DMS53 (cell line): ENCODE measurements around the gene LRRC4C.

Source experiments
- DNase-seq: peaks from one replicate; lab custom pipeline; 2025; lab: John Stamatoyannopoulos, UW

Gene LRRC4C

DNA sequence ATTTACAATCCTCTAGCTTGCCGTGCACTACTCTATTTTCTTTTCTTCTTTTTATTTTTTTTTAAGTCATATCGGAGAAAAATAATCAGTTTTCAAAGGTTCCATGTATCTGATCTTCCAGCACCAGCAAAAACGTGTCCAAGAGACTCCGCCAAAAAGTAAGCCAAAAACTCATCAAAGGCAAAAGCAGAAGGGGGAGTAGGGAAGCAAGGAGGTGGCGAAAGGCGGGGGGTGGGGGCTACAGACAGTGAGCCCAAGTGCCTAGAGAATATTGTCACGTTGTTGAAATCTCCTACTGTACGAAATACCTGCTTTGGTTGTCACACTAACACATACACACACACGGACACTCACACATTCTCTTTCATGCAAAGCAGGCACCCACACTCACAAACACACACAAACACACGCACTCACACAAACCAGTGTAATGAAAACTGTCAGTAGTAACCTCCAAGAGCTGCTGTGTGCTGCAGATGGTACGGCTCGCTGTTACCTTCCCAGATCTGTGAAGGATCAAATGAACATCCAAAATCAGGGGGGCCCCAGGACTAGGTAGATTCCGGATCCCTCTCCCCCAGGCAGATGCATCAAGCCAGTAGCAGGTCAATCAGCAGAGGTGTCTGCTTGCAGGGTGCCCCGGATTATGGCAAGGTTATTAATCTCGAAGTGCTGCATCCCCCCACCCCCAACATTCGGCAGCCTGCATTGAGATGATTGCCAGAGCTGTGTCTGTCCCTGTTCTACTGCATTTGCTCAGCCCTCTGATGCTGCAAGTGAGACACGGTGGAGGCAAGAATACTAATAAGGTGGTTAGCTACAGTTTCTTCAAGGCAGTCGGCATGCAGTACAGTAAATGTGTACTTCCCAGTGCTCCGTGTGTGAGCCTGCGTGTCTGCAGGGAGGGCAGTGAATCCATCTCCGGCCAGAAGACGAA is at the start of gene LRRC4C:
LRRC4C (minus strand) TSS at position 188 of the 937 bp plus-strand sequence.
- no peak for DNase-seq

DNA sequence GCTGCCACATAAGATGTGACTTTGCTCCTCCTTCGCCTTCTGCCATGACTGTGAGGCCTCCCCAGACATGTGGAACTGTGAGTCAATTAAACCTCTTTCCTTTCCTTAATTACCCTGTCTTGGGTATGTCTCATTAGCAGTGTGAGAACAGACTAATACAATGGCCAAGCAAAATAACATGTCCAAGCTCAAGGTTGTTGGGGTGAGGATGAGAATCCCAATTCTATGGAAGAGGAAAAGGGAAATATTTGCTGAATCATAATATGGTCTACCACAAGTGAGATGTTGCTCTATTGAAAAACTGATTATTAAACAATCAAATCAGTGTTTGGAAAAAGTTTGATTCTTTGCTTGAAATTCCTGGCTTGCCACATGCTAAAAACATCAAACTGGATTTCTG is 48.7 kb upstream of the LRRC4C start:
- DNase-seq: no peak

DNA sequence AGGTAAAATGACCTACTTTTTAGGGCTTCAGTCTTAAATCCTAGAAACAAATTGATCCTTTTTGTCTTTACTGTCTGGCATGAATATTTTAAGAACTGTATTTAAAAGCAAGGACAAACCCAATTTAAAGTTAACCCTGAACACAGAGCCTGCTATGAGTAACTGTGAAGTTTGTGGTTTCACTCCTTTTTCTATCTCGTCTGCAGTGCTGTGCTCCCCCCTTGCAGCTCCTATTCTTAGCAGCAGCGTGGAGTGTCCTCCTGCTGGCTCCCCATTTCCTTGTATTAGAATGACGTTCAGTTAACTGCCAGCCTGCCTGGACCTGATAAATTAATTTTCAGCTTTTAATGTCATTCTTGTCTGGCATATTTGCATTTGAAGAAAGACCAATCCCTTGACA is 40.0 kb upstream of the LRRC4C start:
- DNase-seq: no peak

DNA sequence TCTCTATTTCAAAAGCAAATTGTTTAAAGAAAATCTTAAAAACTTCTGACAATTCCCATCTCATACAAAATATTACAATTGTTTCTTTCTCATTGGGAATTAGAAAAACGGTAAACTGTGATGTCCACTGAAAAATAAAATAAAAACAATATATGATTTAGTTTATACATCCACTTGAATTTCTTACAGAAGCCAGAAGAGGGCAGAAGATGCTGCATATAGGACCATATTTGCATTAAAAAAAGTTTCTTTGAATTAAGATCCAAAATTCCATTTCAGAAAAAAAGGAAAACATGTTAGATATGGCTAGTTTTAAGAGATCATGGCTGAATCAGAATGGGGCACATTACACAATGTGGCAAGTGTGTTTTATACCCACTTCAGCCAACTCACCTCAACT is 39.3 kb upstream of the LRRC4C start:
- DNase-seq: peak; percentile 29

DNA sequence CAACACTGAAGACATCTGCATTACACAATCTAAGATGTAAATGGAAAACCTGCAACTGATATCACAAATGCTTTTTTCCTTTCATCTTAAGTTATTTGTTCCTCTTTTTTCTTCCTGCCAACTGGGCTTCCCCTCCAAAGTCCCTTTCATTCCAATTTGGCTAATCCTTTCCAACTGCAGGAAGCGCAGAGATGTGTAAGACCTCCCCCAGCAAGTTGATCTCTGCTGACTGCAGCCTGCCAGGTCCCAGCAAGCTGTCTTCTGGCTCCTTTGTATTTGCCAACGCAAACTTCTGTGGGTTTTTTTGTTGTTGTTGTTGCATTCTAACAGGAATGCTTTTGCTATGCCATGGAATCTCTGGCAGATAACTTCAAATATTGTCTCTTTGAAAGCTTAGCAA is 38.5 kb upstream of the LRRC4C start:
- no peak for DNase-seq

DNA sequence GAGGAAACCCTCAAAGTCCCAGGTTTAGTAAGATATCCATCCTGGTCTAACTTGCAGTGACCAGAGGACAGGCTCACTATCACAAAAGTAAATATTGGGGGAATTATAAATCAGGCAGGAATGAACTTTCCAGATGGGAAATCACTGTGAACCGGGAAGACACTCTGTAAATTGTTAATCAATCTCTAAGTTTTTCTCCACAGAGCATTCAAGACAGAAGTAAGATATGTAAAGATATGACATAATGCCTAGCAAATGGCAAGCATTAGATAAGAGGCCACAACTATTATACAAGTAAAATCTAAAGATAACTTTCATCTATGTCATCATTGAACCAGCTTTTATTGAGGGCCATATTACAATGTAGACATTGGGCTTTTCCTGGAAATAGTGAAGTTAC is 35.3 kb upstream of the LRRC4C start:
- DNase-seq: no peak

DNA sequence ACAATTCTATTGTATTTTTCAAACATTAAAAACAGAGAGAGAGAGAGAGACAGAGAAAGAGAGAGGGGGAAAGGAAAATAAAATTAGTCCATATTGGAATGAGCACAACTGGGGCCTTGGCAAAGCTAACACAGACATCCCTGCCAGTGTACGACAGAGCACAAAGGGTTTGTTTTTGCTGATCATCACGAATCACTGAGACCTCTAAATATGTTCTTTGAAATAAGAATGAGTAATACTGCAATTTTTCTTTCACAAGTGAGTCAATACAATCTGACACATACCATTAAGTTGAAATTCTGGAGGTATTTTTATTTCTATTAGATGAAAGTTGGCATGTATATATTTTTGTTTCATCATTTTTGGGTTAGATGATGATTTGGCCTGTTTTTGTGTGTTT is 27.0 kb upstream of the LRRC4C start:
- DNase-seq: no peak

DNA sequence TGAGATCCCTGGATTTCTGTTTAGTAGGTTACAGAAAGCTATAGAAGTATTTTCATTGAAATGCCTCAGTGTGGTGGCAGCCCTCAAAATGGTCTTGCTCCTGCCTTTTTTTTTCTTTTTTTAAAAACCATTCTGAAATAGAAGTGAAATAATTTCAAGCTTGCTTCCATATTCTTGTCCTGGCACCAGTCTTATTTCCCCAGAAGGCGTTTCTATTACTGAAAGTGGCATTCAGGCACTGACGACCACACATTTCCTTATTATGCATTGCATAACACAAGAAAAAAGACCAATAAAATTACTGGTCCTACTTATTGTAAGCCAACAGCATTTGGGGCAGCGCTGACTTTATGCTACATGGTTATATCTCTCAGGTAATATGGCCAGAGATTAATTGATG is 24.5 kb upstream of the LRRC4C start:
- DNase-seq: no peak

DNA sequence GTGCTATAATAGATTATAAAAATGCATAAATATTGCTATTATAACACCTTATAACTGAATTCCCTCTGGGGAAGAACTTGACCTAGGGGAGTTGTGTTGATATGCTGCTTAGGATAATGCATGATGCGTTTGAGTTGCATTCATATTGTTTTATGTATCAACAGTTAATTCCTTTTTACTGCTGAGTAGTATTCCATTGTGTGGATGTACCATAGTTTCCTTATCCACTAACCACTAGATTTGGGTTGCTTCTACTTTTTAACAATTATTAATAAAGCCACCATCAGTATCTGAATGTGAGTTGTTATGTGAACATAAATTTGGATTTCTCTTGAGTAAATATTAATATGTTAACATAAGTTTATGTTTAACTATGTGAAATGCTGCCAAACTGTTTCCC is 19.7 kb upstream of the LRRC4C start:
- no peak for DNase-seq

DNA sequence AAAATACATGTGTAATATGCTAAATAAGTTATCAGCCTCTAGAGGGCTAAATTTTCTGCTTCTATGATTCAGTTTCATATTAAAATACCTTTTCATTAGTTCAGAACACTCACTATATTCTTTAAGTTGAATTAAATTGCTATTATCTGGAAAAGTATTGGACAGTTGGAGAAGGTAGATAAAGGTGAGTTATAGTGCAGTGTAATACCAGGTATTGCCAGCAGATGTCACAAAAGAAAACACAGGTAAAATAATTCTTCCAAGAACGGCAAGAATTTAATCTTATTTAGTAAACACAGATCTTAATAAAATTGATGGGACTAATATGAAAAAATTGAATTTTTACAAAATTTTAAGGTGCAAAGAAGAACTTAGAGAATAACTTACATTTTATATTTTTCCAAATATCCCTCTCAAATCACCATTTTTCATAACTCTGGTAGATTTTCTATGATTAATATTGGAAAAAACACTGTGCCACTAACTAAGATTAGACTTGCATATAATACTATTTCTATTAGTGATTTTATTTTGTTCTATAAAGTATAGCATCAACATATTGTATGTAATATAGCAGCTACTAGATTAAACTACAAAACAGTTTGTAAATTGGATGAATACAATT is 1.7 kb upstream of the LRRC4C start:
- DNase-seq: peak; percentile 38

DNA sequence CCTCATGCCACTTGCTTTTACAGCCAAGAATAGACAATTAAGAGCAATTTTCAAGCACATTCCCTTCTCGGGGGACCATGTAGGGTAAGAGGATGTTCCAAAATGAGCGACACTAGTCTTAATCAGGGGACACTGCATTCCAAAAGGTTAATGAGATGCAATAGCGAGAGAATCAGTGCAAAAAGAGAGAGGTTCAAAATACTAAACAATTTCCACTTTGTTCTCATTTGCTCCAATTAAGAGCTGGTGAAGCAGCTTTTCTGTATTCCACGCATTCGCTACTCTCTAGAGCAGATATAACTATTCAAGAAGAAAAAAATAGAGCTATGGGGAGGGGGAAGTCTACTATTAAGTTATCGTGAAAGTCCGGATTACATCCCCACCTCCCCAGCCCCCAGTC is 811 bp downstream of the LRRC4C start:
- no peak for DNase-seq

DNA sequence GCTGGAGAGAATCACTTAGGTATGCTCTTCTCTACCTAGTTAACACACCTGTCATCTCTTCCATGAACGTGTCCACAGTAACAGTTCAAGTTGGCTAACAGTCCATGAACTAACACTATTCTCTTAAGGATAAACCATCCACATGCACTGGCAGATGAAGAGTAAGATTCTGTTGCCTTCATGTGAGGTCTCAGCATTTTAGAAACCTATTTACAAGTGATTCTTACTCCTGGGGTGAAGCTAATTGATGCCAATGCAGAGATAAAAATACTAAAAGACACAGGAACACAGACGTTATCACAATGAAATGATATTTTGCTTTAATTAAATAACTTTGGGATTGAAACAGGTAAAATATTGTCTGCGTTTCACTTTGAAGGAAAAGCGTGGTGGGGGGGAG is 1.3 kb downstream of the LRRC4C start:
- no peak for DNase-seq

DNA sequence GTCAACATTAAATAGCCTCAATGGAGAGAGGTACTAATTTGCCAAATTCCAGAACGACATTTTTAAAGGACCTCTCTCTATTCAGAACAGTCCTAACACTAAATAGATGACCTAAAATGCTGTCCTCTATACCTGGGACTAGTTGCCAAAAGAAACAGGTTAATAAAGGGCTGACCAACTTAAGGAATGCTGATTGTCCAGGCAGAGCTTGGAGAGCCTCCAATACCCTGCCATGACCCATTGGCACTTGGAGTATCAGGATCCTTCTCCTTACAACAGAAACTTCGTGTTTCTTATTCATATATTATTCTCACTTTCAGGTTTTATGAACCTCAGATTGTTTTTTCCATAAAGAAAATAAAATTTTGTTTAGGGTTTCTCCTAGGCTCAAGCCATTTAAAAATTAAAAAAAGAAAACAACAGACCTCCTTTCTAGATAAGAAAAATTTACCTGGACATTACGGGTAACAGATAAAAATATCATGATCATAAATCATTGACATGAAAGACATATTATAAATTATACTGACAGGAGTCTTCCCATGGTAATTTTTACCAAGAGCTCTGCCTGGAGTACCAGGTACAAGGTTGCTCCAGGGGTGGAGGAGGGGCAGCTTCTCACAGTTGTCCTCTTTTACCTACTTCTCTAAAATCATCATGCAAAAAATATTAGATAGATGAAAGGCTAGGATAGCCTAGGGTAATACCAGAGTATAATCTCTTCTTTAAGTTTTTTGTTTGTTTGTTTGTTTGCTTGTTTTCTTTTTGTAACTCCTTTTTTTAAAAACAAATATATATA is 2.0 kb downstream of the LRRC4C start:
- no peak for DNase-seq

DNA sequence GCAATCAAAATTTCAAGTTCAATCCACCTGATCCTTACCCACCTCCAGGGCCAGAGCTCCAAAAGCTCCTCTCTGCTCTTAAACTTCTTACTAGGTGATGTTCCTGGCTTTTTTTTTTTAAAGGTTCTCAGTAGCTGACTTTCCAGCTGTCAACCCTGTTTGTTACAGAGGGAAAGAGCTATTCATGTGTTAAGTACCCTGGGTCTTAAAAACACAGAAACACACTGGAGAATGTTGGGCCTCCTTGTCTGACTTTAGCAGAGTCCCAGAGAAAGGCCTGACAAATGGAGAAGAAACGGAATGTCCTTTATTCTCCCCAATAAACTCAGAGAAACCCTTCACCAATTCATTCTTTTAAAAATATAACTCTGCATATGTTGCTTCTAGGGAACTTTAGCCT is 3.2 kb downstream of the LRRC4C start:
- no peak for DNase-seq

DNA sequence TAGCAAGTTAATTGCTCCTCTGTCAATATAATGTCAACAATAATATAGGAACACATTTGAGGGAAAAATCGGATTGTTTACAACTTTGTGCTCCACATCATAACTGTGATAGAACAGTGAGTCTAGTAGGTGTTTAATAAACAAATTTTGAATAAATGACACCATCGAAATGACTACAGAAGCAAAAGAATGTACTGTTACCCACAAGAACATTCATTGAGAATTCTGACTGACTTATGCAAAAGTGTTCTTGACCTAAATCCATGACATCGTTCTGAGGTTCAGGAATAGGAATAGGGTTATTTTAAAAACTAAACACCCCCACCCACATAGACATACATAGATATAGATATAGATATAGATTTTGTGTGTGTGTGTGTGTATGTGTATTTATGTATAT is 8.4 kb downstream of the LRRC4C start:
- DNase-seq: no peak

DNA sequence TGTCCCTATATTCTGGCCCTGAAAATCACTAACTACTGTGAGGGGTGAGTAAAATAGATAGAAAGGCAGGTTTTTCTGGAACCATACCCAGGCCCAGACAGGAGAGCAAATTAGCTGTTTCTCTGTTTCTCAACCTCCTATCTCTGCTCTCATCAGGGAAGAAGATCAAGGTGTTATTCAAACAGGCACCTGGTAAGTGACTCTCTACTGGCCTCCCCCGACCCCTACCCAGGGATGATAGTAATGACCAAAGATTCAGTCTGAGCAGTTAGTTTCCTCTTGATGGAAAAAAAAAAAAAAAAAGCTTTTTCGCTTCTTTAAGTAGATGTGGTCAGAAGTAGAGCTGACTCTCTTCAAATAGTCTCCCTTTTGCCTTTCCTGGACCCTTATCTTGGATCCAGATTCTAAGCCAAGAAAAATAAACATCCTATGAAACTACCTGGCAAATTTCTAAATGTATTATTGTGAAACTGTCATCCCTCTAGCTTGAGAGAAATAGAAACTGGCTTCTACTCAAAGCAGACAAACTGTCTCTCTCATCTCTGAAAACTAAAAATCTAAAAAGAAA is 9.9 kb downstream of the LRRC4C start:
- DNase-seq: no peak

DNA sequence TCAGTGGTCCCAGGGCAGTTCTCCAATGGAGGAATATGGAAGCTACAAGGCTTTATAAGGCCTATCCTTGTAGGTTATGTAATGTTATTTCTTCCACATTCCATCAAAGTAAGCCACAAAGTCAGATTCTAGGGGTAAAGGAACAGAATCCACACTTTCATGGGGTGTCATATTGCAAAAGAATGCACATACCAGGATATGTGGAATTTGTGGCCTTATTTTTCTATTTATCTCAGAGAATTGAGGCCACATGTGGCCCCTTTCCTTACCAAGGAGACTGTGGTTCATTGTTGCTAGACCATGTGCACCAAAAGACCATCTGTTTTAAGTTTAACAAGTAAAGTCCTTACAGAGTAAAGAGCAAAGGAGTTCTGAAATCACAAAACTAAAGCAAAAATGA is 12.9 kb downstream of the LRRC4C start:
- DNase-seq: no peak

DNA sequence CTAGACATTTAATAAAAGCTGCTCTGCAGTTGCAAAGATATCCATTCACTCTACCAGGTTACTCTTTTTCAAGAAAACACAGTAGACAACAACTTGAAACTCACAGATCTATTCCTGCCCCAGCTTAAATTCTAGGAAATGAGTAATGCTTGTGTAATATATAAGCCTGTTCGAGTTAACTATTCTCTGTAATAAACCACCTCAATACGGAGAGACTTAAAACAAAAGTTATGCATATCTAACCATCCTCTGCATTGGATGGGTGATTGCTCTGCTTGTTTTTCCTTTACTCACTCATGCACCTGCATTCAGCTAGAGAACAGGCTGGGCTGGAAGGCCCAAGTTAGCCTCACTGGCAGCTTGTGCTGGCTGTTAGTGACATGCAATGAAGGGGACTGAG is 13.3 kb downstream of the LRRC4C start:
- no peak for DNase-seq

DNA sequence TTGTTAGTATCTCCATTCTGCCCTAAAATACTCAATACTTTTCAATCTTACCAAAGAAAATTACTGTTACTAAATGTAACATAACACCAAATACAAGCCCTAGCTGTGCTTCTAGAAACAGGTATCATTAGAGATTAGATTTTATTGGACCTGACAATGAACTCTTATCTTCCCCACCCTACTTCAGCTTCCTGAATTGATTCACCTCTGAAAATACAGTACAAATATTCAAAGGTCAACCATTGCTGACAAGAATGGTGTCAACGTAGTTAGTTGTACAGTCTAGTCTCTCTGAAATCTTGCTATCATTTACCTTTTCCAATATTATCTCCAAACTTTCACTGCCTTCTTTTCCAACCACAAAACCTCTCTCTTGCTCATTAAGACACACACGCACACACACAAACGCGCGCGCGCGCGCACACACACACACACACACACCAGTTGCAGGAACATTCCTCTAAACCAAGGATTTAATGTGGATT is 22.4 kb downstream of the LRRC4C start:
- DNase-seq: no peak

DNA sequence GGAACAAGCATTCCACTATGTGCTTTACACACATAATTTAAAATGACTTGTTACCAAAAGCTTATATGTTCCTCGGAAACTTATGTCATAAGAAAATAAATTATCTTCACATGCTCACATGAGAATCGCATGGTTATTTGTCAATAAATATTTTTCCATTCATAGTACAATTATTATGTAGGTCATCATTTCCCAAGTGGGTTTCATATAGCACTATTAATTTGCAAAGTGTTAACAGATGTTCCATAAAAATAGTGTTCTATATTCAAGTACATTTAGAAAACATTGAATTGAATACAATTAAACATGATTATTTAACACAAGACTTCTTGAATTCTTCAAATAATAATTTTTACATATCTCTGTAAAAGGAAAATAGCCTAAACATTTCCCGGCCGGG is 23.9 kb downstream of the LRRC4C start:
- DNase-seq: no peak

DNA sequence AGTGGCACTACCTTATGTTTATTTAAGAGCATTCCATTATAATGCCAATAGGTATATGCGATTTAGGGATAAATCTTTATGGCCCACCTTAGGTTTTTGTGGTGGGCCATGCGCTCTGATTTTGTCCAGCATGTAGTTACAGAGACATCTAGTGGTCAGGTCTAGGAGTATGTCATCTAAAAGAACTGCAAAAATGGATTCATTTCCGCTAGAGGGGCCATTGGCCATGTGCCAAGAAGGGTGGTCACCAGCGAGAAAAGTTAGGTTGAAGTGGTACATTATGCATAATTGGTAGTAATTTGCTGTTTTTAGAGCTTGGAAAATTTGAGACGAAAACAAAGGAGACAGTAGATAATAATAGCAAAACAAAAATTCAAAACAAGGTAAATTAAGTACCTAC is 27.7 kb downstream of the LRRC4C start:
- DNase-seq: peak; percentile 37

DNA sequence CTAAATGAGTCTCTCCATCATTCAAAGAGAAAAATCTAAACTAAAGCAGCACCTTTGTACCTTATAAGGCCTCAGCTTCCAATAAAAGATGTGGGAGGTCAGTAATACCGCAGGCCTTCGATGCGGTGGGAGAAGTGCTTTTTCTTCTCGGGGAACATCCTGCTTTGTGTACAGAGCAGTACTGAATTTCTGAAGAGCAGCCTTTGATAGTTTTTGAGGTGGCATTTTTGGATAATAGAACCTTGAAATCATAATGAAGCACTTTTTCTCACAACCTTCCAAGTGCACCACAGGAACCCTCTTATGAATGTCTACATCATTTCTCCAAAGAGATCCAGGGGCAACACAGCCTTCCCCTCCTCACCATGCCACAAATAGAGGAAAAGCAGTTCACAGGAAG is 39.6 kb downstream of the LRRC4C start:
- no peak for DNase-seq
